OCI-M1 (cell line): ENCODE data around the gene PACS1.
"Not testable (repeated sequence)": the region's sequence is repeated elsewhere in the genome, so short reads cannot be mapped to it uniquely, and the experiment has no call there.

Experiments used
- DNase-seq: peaks from one replicate; lab custom pipeline; 2025; lab: John Stamatoyannopoulos, UW

The PACS1 gene

GRCh38 chr11:66111158-66111557, 41.1 kb downstream of the PACS1 start:
- DNase-seq = no peak

DNA sequence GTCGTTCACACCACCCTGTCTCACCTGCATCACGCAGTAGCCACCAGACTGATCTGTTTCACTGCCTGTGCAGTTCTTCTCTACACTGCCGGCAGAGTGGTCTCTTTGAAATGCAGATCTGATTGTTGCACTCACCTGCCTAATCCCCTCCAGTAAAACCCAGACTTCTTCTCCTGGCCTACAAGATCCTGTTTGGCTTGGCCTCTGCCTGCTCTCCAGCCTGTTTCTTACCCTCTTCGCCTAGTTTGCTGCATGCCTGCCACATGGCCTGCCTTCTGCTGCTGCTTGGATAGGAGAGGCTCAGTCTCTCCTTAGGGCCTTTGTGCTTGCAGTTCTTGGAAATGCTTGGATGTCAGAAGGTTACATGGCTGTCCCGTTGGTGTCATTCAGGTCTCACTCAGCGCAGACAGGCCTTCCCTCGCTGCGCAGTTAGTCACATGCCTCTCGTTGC, 42.0 kb downstream of the PACS1 start:
- DNase-seq = no peak

- peak; percentile 19 for DNase-seq
These were observed 42.8 kb downstream of the PACS1 start for GRCh38 chr11:66112601-66113499.

- DNase-seq = not testable (repeated sequence)
These were observed 44.9 kb downstream of the PACS1 start for GRCh38 chr11:66114957-66115356.

GRCh38 chr11:66115638-66116301, 45.7 kb downstream of the PACS1 start:
- peak; percentile 70 for DNase-seq

- DNase-seq = no peak
These were observed 46.7 kb downstream of the PACS1 start for GRCh38 chr11:66116576-66117361.

GRCh38 chr11:66118847-66119246, 48.8 kb downstream of the PACS1 start:
- no peak for DNase-seq

GRCh38 chr11:66119348-66120133, 49.5 kb downstream of the PACS1 start:
- no peak for DNase-seq

DNA sequence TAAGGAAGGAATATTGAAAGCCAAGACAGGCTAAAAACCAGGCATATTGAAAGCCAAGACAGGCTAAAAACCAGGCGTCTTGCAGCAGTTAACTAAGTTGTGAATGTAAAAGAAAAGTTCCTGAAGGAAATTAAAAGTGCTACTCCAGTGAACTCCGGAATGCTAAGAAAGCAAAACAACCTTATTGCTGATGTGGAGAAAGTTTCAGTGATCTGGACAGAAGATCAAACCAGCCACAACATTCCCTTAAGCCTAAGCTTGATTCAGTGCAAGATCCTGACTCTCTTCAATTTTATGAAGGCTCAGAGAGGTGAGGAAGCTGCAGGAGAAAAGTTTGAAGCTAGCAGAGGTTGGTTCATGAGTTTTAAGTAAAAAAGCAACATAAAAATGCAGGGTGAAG, 51.4 kb downstream of the PACS1 start:
- no peak for DNase-seq

GRCh38 chr11:66123902-66124301, 53.8 kb downstream of the PACS1 start:
- DNase-seq = no peak

- no peak for DNase-seq
These were observed 54.5 kb downstream of the PACS1 start for GRCh38 chr11:66124564-66124963.

GRCh38 chr11:66126064-66126463, 56.0 kb downstream of the PACS1 start:
- no peak for DNase-seq

- no peak for DNase-seq
These were observed 56.9 kb downstream of the PACS1 start for GRCh38 chr11:66126808-66127555.

- no peak for DNase-seq
These were observed 60.9 kb downstream of the PACS1 start for GRCh38 chr11:66130978-66131377.

DNA sequence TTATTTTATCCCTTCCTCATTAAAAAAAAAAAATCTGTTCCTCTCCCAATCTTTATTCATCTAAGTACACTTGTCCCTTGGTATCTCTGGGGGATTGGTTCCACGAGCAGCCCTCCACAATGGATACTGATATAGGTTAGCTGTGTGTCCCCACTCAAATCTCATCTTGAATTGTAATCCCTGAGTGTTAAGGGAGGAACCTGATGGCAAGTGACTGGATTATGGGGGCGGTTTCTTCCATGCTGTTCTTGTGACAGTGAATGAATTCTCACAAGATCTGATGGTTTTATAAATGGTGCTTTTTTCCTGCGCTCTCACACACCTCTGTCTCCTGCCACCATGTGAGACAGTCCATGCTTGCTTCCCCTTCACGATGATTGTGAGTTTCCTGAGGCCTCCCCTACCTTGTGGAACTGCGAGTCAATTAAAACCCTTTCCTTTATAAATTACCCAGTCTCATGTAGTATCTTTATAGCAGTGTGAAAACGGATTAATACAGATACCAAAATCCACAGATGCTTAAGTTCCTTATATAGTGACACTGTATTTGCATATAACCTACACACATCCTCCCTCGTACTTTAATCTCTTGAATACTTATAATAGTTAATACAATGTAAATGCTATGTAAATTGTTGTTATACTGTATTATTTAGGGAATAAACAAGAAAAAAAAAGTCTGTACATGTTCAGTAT, 62.0 kb downstream of the PACS1 start:
- no peak for DNase-seq

DNA sequence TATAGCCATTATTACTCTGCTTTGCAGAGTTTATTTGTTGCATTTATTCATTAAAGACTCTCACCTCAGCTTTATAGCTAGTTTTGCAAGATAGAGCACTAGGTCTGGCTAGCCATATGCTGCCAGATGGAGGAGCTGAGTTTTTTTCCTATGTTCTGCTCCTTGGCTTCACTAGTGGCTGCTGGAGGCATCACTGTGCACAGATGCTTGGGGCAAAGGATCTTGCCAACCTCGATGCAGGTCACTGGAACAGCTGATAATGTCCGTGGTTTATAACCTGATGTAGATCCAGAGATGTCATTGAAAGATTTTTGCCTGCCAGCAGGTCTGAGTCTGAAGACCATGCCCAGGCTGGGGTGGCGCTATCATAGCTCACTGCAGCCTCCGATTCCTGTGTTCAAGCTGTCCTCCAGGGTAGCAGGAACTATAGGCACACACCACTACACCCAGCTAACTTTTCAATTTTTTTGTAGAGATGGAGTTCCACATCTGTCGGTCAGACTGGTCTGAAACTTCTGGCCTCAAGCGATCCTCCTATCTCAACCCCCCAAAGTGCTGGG, 63.2 kb downstream of the PACS1 start:
- DNase-seq = no peak

DNA sequence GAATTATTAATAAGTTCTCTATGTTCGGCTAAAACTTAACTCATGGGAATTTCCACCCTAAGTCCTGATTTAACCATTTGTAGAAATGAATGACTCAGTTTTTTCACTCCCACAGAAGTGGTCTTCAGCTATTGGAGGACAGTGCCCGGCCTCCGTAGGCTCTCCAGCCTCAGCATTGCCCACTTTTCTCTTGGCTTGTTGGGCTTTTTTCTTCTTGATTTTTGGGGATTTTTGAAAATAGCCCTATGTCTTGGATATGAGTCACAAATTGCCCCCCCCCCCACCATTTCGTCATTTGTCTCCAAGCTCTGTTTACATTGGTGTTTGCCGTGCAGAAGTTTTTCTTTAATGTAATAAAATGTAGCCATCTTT, 66.7 kb downstream of the PACS1 start:
- no peak for DNase-seq

GRCh38 chr11:66139817-66140404, 69.8 kb downstream of the PACS1 start:
- no peak for DNase-seq

GRCh38 chr11:66142370-66143263, 72.5 kb downstream of the PACS1 start:
- peak; percentile 75 for DNase-seq
